ENCODE results near the gene TSKU. TPM values are rescaled to one million over a fixed set of nuclear protein-coding genes. Genes with fewer than 3 reads are reported as not detected.

The TSKU gene
- total RNA-seq, 1 donor from 2014 or later, result 121 TPM

DNA sequence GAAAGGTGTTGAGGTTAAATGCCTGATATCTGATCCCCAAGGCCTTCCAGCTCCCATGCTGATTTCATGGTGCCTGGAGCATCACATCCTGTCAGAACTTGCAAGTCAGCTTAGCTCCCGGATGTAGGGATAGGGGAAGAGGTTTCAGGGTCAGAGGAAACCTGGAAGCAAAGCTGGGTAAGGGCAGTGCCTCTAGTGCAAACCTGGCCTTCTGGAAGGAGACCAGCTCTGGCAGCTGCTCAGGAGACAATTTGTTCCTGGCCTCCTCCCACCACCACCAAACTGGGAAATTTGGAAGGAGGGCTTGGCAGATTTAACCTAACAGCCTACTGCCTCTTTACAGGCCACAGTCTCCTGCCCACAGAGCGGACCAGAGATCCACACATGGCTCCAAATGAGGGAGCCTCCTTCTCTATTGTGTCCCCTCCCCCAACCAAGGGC, 9.2 kb upstream of the TSKU start:
- intact Hi-C loops (cut with DNase I), result loop anchor here (5.0 kb wide), 1 partner anchor 162 kb away; no protein-coding TSS in a partner anchor
- no peaks in the 10 kb centered on the region for H3K27me3 ChIP-seq
- H3K36me3 ChIP-seq, result no peaks in the 10 kb centered on the region
- peaks cover 0 to 11% of the 10 kb centered on the region in 2 donors for H3K9me3 ChIP-seq
- peak in 1 of 2 donors; percentile 85 for DNase-seq (ENCODE audit: low spot score in 2 of 2)
- TF ChIP-seq, protein P1, sequence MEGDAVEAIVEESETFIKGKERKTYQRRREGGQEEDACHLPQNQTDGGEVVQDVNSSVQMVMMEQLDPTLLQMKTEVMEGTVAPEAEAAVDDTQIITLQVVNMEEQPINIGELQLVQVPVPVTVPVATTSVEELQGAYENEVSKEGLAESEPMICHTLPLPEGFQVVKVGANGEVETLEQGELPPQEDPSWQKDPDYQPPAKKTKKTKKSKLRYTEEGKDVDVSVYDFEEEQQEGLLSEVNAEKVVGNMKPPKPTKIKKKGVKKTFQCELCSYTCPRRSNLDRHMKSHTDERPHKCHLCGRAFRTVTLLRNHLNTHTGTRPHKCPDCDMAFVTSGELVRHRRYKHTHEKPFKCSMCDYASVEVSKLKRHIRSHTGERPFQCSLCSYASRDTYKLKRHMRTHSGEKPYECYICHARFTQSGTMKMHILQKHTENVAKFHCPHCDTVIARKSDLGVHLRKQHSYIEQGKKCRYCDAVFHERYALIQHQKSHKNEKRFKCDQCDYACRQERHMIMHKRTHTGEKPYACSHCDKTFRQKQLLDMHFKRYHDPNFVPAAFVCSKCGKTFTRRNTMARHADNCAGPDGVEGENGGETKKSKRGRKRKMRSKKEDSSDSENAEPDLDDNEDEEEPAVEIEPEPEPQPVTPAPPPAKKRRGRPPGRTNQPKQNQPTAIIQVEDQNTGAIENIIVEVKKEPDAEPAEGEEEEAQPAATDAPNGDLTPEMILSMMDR (IDR thresholded peaks at IDR 0.05), result no peak
- peaks cover 19 to 42% of the 10 kb centered on the region in 2 donors for H3K4me1 ChIP-seq
- peak overlapping the region; percentile 85 to 87 for H3K27ac ChIP-seq
- H3K4me3 ChIP-seq, result no peak overlapping the region

DNA sequence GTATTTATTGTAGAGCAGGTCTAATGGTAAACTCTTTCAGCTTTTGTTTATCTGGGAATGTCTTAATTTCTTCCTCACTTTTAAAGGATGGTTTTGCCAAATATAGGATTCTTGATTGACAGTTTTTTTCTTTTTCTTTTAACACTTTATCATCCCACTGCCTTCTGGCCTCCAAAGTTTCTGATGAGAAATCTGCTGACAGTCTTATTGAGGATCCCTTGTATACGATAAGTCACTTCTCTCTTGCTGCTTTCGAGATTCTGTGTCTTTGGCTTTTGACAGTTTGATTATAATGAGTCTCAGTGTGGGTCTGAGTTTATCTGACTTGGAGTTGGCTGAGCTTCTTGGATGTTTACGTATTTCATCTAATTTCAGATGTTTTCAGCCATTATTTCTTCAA, 6.7 kb upstream of the TSKU start:
- Histone ChIP-seq H3K36me3 (no peaks in the 10 kb centered on the region), H3K4me3 (no peak overlapping the region), H3K9me3 (peaks cover 0 to 11% of the 10 kb centered on the region in 2 donors), H3K27me3 (no peaks in the 10 kb centered on the region), H3K27ac (no peak overlapping the region), H3K4me1 (peaks cover 14 to 27% of the 10 kb centered on the region in 2 donors)
- no peak for DNase-seq (ENCODE audit: low spot score in 2 of 2)
- TF ChIP-seq, protein P1 (IDR thresholded peaks at IDR 0.05), result no peak
- intact Hi-C loops (cut with DNase I), result no loop called here

DNA sequence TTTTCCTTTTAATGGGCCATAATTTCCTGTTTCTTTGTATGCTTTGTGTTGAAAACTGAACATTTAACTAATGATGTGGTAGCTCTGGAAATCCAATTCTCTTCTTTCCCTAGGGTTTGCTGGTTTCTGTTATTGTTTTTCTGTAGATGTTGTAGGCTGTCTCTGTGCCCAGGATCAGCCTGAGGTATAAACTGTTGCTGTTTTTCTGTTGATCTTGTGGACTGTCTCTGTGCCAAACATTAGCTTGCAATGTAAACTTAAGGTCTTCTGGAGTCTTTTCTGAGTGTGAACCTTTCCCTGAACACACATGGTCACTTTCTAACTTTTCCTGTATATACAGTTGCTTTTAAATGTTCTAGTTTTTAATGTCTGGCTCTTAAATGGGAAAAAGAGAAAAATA, 5.9 kb upstream of the TSKU start:
- TF ChIP-seq, protein P1 (IDR thresholded peaks at IDR 0.05), result no peak
- Histone ChIP-seq H3K4me3 (no peak overlapping the region), H3K27me3 (no peaks in the 10 kb centered on the region), H3K9me3 (peaks cover 0 to 11% of the 10 kb centered on the region in 2 donors), H3K4me1 (peaks cover 9 to 21% of the 10 kb centered on the region in 2 donors), H3K36me3 (no peaks in the 10 kb centered on the region), H3K27ac (no peak overlapping the region)
- DNase-seq (ENCODE audit: low spot score in 2 of 2), result no peak
- intact Hi-C loops (cut with DNase I), result no loop called here

DNA sequence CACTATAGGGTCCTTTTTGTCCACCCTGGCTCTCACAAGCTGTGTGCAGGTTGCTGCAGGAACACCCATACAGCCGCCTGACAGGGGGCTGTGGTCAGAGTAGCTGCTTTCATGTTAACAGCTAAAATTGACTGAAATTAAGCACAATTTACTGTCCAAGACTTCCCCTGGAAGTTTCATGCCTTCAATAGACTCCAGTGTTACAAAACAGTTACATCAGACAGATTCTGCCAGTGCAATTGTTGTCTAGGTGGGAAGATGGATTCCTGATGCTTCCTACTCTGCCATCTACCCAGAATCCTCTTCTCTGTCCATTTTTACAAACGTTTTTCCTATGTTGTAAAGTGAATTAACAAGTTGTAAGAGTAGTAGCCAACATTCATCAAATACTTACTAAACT, 5.3 kb upstream of the TSKU start:
- H3K4me3 ChIP-seq, result no peak overlapping the region
- TF ChIP-seq, protein P1 (IDR thresholded peaks at IDR 0.05), result no peak
- H3K9me3 ChIP-seq, result peaks cover 0 to 11% of the 10 kb centered on the region in 2 donors
- no peak for DNase-seq (ENCODE audit: low spot score in 2 of 2)
- no peaks in the 10 kb centered on the region for H3K27me3 ChIP-seq
- no peak overlapping the region for H3K27ac ChIP-seq
- peaks cover 7 to 18% of the 10 kb centered on the region in 2 donors for H3K4me1 ChIP-seq
- no peaks in the 10 kb centered on the region for H3K36me3 ChIP-seq
- intact Hi-C loops (cut with DNase I), result no loop called here

DNA sequence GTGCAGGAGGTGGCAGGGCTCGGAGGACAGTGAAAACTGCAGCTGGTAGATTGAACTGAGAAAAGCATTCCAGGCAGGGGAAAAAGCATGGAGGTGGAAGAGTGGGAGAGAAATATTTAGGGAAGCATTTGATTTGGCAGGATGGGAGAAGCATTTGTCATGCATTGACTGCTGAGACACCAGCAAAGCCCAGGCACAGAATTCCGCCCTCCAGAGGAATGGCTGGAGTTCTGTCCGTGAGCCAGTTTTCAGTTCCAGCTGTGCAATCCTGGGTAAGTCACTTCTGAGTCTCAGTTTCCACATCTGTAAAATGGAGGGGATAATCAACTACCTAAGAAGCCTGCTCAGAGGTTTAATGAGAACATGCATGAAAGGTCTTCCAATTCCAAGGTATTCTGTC, 4.3 kb upstream of the TSKU start:
- peaks cover 0 to 8% of the 10 kb centered on the region in 2 donors for H3K4me1 ChIP-seq
- peaks cover 0 to 11% of the 10 kb centered on the region in 2 donors for H3K9me3 ChIP-seq
- TF ChIP-seq, protein P1 (IDR thresholded peaks at IDR 0.05), result no peak
- H3K36me3 ChIP-seq, result no peaks in the 10 kb centered on the region
- intact Hi-C loops (cut with DNase I), result no loop called here
- H3K27me3 ChIP-seq, result no peaks in the 10 kb centered on the region
- DNase-seq (ENCODE audit: low spot score in 2 of 2), result no peak
- H3K4me3 ChIP-seq, result no peak overlapping the region
- H3K27ac ChIP-seq, result no peak overlapping the region
